GM12872 (cell line): Measurements from ENCODE around the gene DGCR6L.

Source experiments
- CTCF ChIP-seq: IDR thresholded peaks from 3 replicates; pipeline ENCODE4 v1.5.1; 2011; ENCODE audit warnings: low read depth, mild to moderate bottlenecking, low read length, moderate library complexity; ENCODE audit not compliant: insufficient read depth

Gene DGCR6L

GRCh38 chr22:20299746-20300136 is 20.1 kb downstream of the DGCR6L start:
- no peak for TF ChIP-seq CTCF

GRCh38 chr22:20298803-20299745 is 20.8 kb downstream of the DGCR6L start:
- TF ChIP-seq CTCF: no peak

GRCh38 chr22:20298110-20298802 is 21.6 kb downstream of the DGCR6L start:
- no peak for TF ChIP-seq CTCF

- TF ChIP-seq CTCF: no peak
These were observed 22.3 kb downstream of the DGCR6L start for GRCh38 chr22:20297414-20298109.

GRCh38 chr22:20296598-20296997 is 23.3 kb downstream of the DGCR6L start:
- no peak for TF ChIP-seq CTCF

GRCh38 chr22:20295262-20296064 is 24.4 kb downstream of the DGCR6L start:
- TF ChIP-seq CTCF: no peak
